NCI-H2081 treated with DMSO at 0.1 percent for 48 hours (cell line): Measurements from ENCODE around the gene OPRM1.
"Not testable (repeated sequence)": the region's sequence is repeated elsewhere in the genome, so short reads cannot be mapped to it uniquely, and the experiment has no call there.

Experiments
- DNase-seq: peaks from one replicate; lab custom pipeline; 2025; lab: John Stamatoyannopoulos, UW

The OPRM1 gene

DNA sequence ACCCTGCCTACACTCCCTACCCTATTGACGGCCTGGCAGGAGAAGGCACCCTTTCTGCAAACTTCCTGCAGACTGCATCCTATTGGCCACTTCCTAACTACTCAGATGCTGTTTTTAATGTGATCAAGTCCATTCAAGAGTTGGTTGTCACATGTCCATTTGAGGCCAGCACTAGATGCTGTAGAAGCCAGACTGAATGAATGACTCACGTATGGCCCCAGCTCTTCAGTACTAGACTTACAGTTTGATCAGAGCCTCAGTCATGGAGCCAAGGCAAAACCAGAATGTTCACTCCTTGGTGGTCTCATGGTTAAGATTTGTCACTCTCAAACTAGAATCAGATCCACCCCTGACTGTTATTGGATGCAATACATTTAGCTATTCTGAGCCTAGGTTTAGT, 101.7 kb downstream of the OPRM1 start:
- DNase-seq: no peak

DNA sequence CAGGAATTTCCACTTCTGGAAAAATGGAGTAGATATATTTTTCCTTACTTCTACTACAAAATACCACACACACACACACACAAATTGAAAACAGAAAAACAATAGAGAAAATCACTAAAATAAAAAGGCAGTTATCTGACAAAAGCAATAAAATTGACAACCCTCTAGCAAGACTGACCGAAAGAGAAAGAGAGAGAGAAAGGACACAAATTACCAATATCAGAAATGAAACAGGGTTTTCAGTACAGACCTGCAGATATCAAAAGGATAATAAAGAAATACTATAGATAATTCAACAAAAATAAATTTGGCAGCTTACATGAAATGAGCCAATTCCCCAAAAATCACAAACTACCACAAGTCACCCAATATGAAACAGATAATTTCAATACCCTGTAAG, 104.7 kb downstream of the OPRM1 start:
- no peak for DNase-seq

DNA sequence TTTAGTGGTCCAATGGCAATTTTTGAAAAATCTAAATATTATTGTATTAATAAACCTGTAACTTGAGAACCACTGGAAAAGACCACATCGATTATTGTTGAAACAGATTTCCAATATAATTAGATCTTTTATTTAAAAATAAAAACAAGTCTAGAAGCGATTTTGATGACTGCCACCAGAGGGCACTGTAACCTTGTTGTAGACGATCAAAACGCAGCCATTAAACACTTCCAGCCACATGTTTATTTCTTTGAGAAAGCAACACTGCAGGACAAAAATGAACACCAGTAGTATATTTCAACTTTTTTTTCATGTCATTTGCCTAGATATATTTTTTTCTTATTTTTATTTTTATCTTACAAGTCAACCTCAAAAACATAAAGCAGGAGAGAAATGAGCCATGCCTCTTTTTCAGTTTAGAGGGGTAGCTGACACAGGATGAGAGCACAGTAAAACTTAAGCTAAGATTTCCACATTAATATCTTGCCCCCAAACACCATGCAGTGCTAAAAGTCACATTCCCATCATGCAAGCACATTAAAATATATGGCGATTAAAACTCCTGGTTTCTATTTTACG, 115.4 kb downstream of the OPRM1 start:
- DNase-seq: peak; percentile 25

DNA sequence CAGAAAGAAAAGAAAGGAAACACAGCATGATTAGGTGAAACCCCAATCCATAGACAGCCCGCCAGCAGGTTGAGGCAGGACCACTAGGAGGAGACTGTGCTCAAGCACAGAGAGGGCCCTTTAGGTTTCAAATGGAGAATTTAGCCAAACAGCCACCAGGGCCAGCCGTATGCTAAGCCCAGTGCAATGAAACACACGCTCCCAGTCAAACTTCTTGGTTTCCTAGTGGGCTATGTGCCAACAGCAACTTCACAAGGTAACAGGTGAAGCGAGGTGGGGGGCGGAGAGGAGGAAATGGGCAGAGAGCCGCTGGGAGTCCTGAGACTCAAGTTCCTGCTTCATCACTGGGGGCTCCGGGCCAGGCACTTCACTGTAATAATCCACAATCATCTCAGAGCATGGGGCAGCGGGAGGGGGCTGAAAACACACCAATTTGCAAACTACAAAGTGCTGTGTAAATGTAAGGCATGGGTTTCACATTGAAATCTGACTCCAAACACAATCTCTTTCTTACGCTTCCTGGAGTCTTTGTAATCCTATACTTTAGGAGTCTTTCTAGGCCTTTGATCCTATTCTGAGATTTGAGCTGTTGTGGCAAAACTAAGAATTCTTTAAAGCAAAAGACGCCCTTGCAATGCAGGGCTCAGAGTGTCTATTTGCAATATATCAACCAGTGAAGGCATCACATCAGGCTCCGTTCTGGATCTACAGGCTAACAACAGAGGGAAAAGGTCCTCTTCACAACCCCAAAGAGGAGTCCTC, 117.3 kb downstream of the OPRM1 start:
- DNase-seq: peak; percentile 43

DNA sequence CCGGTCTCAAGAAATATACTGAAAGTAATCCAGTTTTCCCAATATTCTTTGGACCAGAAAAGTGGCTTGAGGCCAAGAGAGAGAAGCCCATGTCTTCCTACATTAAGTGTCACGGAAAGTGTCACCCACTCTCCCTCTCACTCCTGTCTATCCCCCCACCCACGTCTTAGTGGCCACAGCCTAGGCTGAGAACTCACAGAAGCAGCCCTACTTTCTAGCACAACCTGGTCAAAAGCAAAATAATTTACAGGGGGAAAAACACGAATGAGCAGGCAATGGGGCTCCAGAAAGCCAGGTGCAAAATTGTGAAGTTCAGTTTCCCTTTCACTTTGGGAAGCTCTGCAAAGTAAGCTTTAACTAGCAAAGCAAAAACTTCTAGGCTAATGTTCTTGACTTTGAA, 118.0 kb downstream of the OPRM1 start:
- no peak for DNase-seq

DNA sequence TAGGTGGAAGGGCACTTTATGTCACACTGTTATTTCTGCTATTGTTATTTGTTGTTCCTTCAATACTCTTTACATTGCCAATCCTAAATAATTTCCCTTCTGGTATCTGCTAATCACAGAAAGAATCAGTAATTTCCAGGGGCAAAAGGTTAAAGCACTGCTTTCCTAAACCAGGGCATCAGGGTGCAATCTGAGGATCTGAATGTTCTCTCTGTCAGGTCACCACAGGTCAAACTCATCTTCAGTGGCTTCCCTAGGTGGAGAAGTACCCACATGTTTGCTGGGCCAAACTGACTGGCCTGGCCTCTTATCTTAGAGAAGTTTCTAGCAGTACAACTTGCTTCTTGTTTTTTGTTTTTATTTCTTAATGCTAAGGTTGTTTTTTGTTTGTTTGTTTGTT, 118.7 kb downstream of the OPRM1 start:
- no peak for DNase-seq

DNA sequence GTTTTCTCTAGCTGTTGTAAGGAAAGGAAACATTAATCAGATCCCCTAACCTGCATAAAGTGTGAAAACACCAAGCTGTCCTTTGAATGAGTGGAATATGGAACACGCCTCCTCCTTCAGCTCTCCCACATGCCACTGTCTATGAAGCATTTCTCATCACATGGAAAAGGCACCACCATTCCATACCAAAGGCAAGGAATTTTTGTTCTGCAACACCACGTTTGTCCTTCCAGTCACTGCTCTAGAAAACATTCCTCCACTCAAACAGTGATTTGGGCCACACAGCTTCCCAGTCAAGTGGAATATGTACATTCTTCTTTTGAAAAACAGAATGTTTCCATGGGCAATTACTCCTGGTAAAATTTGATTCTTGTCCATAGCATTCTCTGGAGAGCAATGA, 120.1 kb downstream of the OPRM1 start:
- DNase-seq: no peak

DNA sequence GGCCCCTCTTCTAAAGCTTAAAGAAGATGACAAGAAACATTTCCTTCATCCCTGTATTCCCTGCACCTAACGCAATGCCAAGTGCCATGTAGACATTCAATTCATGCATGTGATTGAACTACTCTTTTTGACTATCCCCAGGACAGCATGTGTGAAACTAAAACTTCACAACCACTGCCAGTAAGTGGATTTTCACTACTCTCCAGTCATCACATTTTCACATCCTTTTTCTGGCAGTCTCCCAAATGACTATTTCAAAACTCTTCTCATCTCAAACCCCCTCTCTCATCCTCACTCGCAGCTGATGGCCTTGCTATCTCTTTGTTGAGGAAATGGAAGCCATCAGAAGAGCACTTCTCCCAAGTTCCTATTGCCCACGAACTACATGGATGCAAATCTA, 122.6 kb downstream of the OPRM1 start:
- no peak for DNase-seq

DNA sequence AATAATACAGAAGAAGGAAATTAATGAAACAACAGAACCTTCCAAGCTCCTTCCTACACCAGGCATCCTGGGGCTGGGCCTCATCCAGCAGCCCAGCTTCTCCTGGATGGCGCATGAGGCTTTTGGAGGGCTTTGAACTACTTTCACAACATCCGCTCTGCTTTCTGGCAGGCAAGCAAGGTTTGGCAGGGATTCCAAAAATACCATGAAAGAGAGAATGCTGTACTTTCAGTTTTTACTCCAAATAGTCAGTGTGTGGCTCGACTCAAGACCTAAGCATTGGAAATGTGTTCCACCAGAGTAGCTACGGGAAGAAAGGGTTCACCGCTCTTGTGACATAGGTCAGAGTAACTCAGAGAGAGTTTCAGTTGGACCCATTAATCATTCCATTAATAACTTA, 125.4 kb downstream of the OPRM1 start:
- no peak for DNase-seq

DNA sequence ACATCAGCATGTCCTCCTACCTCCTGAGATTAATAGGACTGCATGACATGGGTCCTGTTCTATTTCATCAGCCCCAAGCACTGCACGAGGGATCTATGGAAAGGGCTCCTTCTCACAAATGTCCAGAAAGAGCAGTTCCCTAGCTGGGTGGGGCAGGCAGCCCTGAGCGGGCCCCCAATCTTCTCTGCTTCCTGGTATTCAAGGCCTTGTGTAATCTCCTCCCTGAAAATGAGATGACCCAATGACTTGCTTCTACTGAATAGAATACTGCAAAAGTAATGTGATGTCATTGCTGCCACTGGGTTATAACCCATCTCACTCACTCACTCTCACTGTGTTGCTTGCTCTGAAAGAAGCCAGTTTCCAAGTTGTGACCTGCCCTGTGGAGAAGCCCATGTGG, 126.4 kb downstream of the OPRM1 start:
- DNase-seq: no peak

DNA sequence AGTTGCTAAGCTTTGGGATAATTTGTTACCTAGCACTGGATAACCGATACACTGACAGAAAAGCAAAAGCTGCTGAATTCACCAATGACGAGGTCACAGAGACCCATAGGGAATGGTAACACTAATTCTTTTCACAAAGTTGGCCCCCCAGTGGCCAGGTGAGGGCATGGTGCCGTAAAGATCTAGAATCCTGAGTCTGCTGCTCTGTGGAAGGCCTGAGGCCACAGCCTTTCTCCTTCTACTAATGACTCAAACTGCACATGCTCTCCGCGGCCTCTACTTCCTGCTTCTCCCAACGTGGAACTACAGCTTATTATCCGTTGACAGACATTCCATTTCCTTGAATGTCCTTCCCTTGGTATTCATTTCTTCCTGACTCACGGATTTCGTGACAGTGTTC, 127.1 kb downstream of the OPRM1 start:
- DNase-seq: no peak

DNA sequence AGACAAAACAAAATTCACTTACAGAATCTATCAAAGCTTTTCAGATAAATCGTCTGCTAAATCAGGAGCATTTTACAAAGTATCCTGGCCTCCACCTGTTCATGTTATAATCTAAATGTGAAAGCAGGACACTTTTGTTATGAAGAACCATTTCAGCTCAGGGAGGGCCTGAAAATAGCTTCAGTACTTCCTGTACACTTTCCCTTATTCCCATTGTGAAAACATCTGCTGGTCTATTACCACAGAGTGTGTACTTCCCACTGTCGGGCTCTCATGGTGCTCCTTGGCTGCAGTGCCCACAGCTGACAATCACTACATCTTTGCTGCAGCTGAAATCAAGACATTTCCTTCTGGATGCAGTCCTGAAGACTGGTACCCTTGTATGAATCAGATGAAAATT, 128.1 kb downstream of the OPRM1 start:
- DNase-seq: no peak

DNA sequence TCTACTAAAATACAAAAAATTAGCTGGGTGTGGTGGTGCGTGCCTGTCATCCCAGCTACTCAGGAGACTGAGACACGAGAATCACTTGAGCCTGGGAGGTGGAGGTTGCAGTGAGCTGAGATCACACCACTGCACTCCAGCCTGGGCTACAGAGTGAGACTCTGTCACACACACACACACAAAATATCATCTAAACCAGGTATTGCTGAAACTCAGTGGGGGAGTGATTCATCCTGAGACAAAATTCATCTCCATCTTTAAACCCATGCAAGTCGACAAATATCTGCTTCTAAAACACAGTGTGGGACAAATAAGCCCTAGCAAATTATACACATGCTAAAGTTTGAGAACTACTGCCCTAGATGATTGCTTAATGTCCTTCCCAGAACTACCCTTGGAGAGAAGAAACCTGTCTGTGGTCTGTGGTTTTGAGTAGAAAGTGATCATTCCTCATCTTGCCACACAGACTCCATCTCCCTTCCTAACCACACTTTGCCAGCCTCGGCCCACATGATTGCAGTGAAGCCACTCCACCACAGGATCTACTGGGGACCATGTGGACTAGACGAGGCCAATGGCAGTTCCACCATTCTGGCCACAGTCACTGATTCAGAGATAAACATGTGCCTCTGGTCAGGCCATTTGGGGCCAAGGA, 130.3 kb downstream of the OPRM1 start:
- DNase-seq: no peak

DNA sequence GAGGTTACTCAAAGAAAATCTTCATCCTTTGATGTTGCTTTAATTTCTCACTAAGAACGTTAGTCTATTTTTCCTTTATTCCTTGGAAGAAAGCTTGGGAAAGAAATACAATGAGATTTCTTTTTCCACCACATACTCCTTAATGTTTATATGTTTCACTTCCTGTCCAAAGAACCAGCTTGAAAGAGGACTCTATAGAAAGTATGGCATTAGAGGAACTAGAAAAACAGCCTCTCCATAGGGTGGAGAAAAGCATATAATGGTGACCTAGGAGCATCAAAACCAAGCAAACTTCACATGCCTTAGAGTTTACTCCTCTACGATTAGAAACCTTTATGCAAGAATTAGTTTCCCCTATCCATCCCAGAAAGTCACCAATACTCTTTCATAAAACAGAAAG, 131.1 kb downstream of the OPRM1 start:
- DNase-seq: no peak

DNA sequence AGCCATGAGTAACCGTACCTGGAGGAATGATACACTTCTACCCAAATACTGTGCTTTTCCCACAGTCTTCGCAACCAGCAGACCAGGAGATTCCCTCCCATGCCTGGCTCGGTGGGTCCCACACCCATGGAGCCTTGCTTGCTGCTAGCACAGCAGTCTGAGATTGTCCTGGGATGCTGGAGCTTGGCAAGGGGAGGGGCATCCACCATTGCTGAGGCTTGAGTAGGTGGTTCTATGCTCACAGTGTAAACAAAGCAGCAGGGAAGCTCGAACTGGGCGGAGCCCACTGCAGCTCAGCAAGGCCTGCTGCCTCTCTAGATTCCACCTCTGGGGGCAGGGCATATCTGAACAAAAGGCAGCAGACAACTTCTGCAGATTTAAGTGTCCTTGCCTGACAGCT, 133.4 kb downstream of the OPRM1 start:
- DNase-seq: not testable (repeated sequence)

DNA sequence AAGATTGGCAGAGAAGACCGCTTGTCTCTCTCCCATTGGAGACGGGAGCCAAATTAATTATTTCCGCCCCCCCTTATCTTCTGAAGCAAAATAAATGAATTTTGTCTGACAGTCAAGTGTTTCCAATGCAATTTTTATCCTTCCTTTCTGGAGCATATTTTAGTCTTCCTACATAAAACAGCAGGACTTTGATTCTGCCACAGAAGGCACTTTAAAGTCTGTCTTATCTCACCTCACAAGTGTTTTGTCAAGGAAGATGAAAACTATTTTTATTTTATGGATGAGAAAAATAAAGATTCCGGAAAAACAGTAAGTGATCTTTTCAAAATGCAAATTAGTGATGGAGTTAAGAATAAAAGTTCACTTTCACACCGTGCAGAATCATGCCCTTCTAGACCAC, 140.4 kb downstream of the OPRM1 start:
- no peak for DNase-seq

DNA sequence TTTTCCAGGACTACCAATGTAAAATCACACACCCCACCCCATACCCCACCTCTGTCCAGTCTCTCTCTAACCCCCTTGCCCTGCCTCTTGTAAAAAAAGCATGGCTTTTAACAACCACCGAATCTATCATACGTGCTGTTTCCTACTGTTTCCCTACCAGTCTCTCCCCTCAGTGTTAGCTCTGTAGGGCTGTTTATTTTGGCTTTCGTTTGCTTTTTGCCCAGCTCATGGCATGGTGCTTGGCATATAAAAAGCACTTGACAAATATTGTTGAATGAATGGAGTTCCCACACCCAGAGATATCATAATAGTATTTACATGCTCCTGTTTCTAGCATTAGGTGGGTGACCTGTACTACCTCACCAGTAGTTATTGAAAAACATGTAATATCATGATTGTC, 148.2 kb downstream of the OPRM1 start:
- no peak for DNase-seq

DNA sequence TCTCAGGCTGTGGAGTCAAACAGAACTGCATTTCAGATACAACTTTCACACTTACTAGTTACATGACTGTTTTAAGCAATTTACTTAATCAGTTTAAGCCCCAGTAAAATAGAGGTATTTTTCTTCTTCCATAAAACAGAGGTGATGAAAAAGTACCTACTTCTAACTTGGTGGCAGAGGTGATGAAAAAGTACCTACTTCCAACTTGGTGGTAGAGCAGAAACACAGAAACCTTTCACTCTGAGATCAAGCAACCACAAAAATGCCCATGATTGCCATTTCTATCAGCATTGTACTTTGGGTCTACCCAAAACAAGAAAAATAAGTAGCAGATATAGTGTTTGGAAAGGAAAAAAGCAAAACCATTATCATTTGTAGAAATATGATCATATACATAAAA, 148.7 kb downstream of the OPRM1 start:
- no peak for DNase-seq

DNA sequence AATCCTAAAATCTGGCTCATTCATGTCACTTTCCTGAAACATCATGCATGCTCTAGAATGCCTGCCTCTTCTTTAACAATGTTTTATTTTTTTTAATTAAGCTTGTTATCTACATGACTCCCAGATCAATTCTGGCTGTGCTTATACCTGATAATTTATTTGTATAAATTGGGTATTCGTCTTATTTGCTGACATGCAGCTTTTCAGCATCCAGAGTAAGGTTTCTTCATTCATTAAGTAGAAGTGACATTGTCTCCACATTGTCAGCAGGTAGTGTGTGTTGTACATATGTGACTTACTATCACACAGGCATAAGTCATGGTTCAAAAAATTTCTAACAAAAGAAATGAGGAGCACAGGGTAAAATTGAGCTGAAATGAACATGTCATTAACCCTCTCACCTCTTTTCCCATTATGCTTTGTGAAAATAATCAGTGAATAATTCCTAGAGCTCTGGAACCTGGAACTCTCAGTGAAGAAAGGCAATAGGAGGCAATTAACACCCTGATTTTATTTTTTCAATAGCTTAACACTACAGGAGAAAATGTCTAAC, 157.4 kb downstream of the OPRM1 start:
- no peak for DNase-seq

DNA sequence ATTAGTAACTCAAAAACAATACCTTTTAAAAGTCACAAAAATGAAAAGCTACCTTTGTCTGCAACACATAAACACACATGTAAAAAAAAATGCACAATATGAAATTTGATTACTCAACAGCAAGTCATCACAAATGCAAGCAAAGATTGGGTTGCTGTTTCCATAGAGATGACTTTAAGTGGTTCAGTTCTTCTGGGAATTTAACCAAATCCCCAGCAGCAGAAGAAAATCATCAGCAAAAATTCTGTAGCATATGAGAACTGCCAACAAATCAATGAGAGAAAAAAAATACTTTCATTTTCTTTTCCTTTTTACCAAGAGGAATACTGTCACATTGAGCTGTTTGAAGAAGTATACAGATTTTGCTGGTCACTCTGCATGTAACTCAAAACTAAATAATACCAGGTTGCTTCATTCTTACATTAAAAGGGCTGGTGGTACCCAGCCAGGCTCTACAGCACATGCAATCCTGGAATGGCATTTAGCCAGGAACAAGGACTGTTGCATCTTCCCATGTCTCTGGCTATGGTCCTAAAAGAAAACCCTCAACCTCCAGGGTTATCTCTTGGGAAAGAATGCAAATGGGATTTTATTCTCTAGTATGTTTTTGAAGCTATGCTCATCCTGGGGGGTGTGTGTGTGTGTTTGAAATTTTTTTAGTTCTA, 158.3 kb downstream of the OPRM1 start:
- no peak for DNase-seq

DNA sequence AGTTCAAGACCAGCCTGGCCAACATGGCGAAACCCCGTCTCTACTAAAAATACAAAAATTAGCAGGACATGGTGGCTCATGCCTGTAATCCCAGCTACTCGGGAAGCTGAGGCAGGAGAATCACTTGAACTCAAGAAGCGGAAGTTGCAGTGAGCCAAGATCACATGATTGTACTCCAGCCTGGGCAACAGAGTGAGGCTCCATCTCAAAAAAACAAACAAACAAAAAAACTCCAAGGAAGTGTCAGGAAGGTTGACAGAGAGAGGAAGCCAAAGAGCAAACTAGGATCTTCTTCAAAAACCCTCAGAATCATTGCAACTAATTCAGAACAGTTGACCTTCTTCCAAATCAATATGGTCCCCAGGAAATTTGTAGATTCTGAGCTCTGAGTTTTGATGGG, 162.6 kb downstream of the OPRM1 start:
- DNase-seq: not testable (repeated sequence)

DNA sequence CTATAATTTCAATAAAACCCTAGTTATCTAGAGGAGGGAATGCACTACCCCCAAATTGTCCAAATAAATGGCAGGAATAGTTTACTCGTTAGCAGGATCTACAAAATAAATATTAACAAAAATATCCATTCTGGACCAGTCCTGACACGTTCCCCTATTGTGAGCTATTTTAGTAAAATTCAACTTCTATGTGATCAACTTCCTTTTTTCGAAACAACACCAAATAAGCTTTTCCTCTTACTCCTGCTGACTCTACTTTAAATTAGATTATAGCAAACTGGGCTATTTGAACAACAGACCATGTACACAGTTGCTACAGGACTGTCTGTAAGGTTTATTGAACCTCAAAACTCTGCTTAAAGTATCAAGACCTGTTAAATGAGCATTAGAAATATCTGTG, 163.3 kb downstream of the OPRM1 start:
- no peak for DNase-seq

DNA sequence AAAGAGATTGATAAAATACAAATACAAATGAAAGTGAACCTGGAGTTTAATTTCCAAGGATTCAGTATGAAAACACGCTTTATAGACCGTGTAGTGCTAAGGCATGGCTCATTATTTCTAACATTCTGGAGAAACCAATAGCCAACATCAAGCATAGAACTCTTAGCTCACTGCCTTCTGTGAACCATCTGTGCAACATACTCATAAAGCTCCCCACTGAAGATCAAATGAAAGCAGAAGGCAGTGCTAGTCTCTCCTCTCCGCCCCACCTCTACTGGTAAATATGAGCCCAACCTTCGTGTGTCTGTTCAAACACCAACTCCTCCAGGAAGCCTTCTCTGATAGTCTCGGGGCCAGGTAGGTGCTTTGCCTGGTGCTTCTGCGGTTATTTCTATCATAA, 163.9 kb downstream of the OPRM1 start:
- DNase-seq: no peak
